NCI-H524 (cell line): ENCODE results near the gene UBTD1.
"Not testable (repeated sequence)": the region's sequence is repeated elsewhere in the genome, so short reads cannot be mapped to it uniquely, and the experiment has no call there.

Experiments
- DNase-seq, 2 experiments: peaks; one replicate each; lab custom pipeline; 2025; lab: John Stamatoyannopoulos, UW

UBTD1 gene

DNA sequence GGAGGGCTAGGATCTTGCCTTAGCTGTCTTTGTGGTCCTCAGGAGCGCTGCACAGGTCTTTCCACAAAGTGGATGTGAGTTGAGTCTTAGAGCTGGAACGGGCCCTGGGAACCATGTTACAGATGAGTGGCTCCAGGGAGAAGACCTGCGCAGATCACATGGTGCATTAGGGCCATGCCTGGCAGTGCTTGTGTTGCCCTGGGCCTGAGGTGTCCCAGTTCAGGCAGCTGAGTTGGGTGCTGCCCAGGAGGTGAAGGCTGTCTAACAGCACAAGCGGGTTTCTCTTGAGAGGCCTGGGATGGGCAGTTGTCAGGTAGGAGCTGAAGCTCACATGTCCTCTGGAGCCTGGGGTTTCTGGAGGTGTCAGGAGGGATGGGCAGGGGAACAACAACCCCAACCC is 40.1 kb downstream of the UBTD1 start:
- DNase-seq = no peak

- no peak for DNase-seq
Measured at GRCh38 chr10:97539523-97540200, 40.9 kb downstream of the UBTD1 start.

GRCh38 chr10:97540669-97541500 is 42.2 kb downstream of the UBTD1 start:
- no peak for DNase-seq

GRCh38 chr10:97542169-97543024 is 43.7 kb downstream of the UBTD1 start:
- peak; percentile 24 to 74 for DNase-seq

- no peak for DNase-seq
Measured at GRCh38 chr10:97543025-97543546, 44.4 kb downstream of the UBTD1 start.

DNA sequence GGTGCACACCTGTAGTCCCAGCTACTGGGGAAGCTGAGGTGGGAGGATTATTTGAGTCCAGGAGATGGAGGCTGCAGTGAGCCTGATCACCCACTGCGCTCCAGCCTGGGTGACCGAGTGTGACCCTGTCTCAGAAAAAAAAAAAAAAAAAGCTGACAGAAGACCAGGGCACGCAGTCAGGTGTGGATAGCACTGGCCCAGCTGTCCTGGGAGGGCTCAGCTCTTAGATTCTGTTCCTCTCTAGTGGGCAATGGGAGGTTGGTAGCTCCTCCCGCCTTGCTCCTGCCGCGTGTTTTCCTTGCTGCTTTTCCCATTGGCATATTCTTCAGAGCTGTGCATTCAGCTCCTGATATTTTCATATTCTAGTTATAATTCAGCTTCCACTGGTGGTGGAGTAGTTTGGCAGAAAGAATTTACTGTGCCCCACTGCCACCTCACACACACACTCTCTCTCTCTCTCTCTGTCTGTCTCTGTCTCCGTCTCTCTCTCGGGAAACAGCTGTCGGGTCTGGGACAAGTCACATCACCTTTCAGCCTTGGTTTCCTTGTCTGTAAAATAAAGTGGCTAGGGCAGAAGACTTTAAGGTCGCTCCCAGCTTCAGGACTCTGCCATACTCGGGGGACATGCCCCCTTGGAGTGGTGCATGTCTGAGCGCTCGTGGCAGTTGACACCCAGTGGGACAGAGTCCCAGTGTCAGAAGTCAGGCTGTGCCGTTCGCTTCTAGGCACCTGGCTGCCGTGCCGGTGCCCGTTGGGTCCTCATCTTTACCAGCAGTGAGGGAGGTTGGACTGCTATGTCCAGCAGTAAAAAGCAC is 47.9 kb downstream of the UBTD1 start:
- no peak for DNase-seq

GRCh38 chr10:97547271-97547600 is 48.5 kb downstream of the UBTD1 start:
- no peak for DNase-seq

GRCh38 chr10:97547962-97548361 is 49.2 kb downstream of the UBTD1 start:
- no peak for DNase-seq

GRCh38 chr10:97548828-97549455 is 50.2 kb downstream of the UBTD1 start:
- no peak for DNase-seq

GRCh38 chr10:97549587-97550322 is 51.0 kb downstream of the UBTD1 start:
- DNase-seq = peak in 1 of 2 experiments; percentile 73

- no peak for DNase-seq
Measured at GRCh38 chr10:97550336-97551149, 51.8 kb downstream of the UBTD1 start.

GRCh38 chr10:97551271-97551670 is 52.5 kb downstream of the UBTD1 start:
- DNase-seq = no peak

GRCh38 chr10:97553575-97554031 is 54.9 kb downstream of the UBTD1 start:
- peak in 1 of 2 experiments; percentile 28 for DNase-seq

DNA sequence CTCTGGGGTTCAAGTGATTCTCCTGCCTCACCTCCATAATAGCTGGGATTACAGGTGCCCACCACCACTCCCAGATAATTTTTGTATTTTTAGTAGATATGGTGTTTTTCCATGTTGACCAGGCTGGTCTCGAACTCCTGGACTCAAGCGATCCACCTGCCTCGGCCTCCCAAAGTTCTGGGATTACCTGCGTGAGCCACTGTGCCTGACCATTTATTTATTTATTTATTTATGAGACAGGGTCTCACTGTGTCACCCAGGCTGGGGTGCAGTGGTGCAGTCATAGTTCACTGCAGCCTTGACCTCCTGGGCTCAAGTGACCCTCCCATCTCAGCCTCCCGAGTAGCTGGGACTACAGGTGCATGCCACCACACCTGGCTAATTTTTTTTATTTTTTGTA is 55.6 kb downstream of the UBTD1 start:
- DNase-seq = not testable (repeated sequence)

DNA sequence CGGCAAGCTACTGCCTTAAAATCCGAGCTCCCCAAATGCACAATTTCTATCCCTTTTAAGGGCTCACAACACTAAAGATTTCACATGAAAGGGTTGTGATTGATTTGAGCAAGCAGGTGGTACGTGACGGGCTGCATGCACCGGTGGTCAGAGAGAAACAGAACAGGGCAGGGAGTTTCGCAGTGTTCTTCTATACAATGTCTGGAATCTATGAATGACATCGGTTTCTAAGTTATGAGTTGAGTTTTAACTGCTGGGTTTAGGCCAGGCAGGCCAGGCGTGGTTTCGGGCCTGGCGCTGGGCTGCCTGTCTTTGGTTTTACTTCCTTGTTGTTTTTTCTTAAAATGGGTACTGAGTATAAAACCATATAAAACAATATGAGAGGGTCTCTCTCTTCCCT is 56.8 kb downstream of the UBTD1 start:
- DNase-seq = not testable (repeated sequence)

DNA sequence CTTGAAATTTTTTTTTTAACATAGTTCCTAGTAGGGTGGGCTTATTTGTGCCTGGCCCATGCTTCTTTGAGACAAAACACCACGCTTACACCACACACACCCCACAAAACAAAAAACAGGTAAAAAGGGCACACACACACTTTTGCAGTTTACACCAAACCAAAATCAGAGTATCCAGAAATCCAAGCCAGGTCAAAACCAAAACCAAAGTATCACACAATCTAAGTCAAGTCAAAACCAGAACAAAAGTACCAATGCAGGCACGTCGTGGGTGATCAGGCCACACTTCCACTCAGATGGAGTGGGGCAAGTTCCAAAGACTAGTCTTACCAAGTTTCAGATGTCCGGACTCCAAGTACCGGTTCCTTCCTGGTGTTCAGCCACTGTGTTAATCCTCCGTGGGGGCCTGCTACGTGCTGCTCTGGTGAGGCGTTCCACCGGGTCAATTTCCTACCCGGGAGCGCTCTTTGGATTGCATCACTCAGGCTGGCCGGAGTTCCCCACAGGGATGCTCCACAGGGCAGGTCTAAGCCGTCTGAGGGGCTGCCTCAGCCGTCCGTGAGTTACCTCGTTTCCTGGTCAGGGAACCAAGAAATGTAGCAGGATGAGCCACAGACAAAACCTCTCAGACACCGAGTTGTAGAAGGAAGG is 62.1 kb downstream of the UBTD1 start:
- DNase-seq = not testable (repeated sequence)

- not testable (repeated sequence) for DNase-seq
Measured at GRCh38 chr10:97561386-97562077, 62.8 kb downstream of the UBTD1 start.

GRCh38 chr10:97562329-97562728 is 63.6 kb downstream of the UBTD1 start:
- DNase-seq = not testable (repeated sequence)
